WERI-Rb-1 (cell line): Measurements from ENCODE around the gene ADARB2.
"Not testable (repeated sequence)": the region's sequence is repeated elsewhere in the genome, so short reads cannot be mapped to it uniquely, and the experiment has no call there.

Experiments
- DNase-seq: peaks from one replicate; pipeline ENCODE4 v3.0.0-alpha.2; 2020
- H3K27ac ChIP-seq: fragments of 250-450 bp; sonication (Bioruptor Pico); 2 replicates; pipeline ENCODE4 v1.5.1; 2020; ENCODE audit warnings: mild to moderate bottlenecking, moderate library complexity
- H3K27me3 ChIP-seq: fragments of 250-450 bp; sonication (Bioruptor Pico); 2 replicates; pipeline ENCODE4 v1.5.1; 2021; ENCODE audit warnings: mild to moderate bottlenecking, low read depth, moderate library complexity; ENCODE audit not compliant: insufficient read depth, severe bottlenecking
- H3K36me3 ChIP-seq: fragments of 250-450 bp; sonication (Bioruptor Pico); 2 replicates; pipeline ENCODE4 v1.5.1; 2020; ENCODE audit warnings: mild to moderate bottlenecking, moderate library complexity
- H3K4me3 ChIP-seq: 2 replicates; pipeline ENCODE4 v1.5.1; 2011; ENCODE audit warnings: low read depth, mild to moderate bottlenecking, control low read depth, low read length
- H3K9me3 ChIP-seq: fragments of 250-450 bp; sonication (Bioruptor Pico); 2 replicates; pipeline ENCODE4 v1.5.1; 2021; ENCODE audit warnings: mild to moderate bottlenecking, moderate library complexity; ENCODE audit not compliant: severe bottlenecking
- CTCF ChIP-seq: IDR thresholded peaks from 2 replicates; pipeline ENCODE4 v1.5.1; 2011; ENCODE audit warnings: low read depth, mild to moderate bottlenecking, control low read depth, inconsistent platforms, low read length

Gene ADARB2

GRCh38 chr10:1328161-1328823, 409.0 kb downstream of the ADARB2 start:
- DNase-seq, result no peak
- Histone ChIP-seq H3K27ac (no peak overlapping the region), H3K27me3 (no peaks in the 10 kb centered on the region), H3K9me3 (no peaks in the 10 kb centered on the region), H3K36me3 (no peaks in the 10 kb centered on the region), H3K4me3 (no peak overlapping the region)
- TF ChIP-seq CTCF, result no peak

GRCh38 chr10:1327759-1328158, 409.6 kb downstream of the ADARB2 start:
- H3K27me3 ChIP-seq, result no peaks in the 10 kb centered on the region
- no peaks in the 10 kb centered on the region for H3K36me3 ChIP-seq
- TF ChIP-seq CTCF, result no peak
- H3K9me3 ChIP-seq, result no peaks in the 10 kb centered on the region
- no peak for DNase-seq
- H3K27ac ChIP-seq, result no peak overlapping the region
- H3K4me3 ChIP-seq, result no peak overlapping the region

GRCh38 chr10:1326514-1326913, 410.8 kb downstream of the ADARB2 start:
- not testable (repeated sequence) for H3K27ac ChIP-seq, H3K36me3 ChIP-seq, DNase-seq, H3K9me3 ChIP-seq, H3K4me3 ChIP-seq, H3K27me3 ChIP-seq

- no peaks in the 10 kb centered on the region for H3K9me3 ChIP-seq
- H3K27me3 ChIP-seq, result no peaks in the 10 kb centered on the region
- no peak for DNase-seq
- no peaks in the 10 kb centered on the region for H3K36me3 ChIP-seq
- H3K27ac ChIP-seq, result no peak overlapping the region
- no peak overlapping the region for H3K4me3 ChIP-seq
- no peak for TF ChIP-seq CTCF
These were observed 412.4 kb downstream of the ADARB2 start for GRCh38 chr10:1324903-1325302.

- H3K27ac ChIP-seq, result no peak overlapping the region
- no peaks in the 10 kb centered on the region for H3K36me3 ChIP-seq
- no peak for DNase-seq
- H3K9me3 ChIP-seq, result no peaks in the 10 kb centered on the region
- TF ChIP-seq CTCF, result no peak
- no peak overlapping the region for H3K4me3 ChIP-seq
- peaks cover 5% of the 10 kb centered on the region for H3K27me3 ChIP-seq
These were observed 413.4 kb downstream of the ADARB2 start for GRCh38 chr10:1323951-1324350.

- no peak for DNase-seq
- no peak for TF ChIP-seq CTCF
- peaks cover 14% of the 10 kb centered on the region for H3K27me3 ChIP-seq
- H3K9me3 ChIP-seq, result no peaks in the 10 kb centered on the region
- no peak overlapping the region for H3K27ac ChIP-seq
- no peak overlapping the region for H3K4me3 ChIP-seq
- H3K36me3 ChIP-seq, result no peaks in the 10 kb centered on the region
These were observed 416.5 kb downstream of the ADARB2 start for GRCh38 chr10:1320739-1321320.
